WTC11 (cell line): ENCODE data around the gene KRTAP4-7. TPM values are rescaled to one million over a fixed set of nuclear protein-coding genes. Genes with fewer than 3 reads are reported as not detected.

Source experiments
- ATAC-seq: fragments of 200-7000 bp; cut with Tn5 transposase; 2 replicates; pipeline ENCODE4 v1.10.0; 2021; ENCODE audit warnings: mild to moderate bottlenecking, moderate library complexity
- CTCF ChIA-PET: fragments of 300-600 bp; sonication (Branson Sonifier 250); formaldehyde crosslinking; loops from one replicate; lab custom pipeline; 2021; ENCODE audit warnings: antibody characterized with exemption; lab: Charles Lee
- POLR2A ChIA-PET: fragments of 350-600 bp; sonication (Branson Sonifier 250); formaldehyde crosslinking; loops from one replicate; lab custom pipeline; 2021; ENCODE audit warnings: antibody characterized with exemption; lab: Charles Lee
- DNase-seq: peaks from one replicate; pipeline ENCODE4 v3.0.0; 2021; ENCODE audit warnings: low spot score
- H3K27ac Mint-ChIP-seq: 2 replicates; pipeline ENCODE4 v1.8.0; 2021; ENCODE audit warnings: mixed read lengths
- H3K27me3 Mint-ChIP-seq: 2 replicates; pipeline ENCODE4 v1.8.0; 2021; ENCODE audit warnings: low read depth, mild to moderate bottlenecking, moderate library complexity, mixed read lengths
- H3K36me3 Mint-ChIP-seq: 2 replicates; pipeline ENCODE4 v1.8.0; 2021; ENCODE audit warnings: mixed read lengths
- H3K4me1 Mint-ChIP-seq: 2 replicates; pipeline ENCODE4 v1.8.0; 2022; ENCODE audit warnings: mixed read lengths
- H3K4me3 Mint-ChIP-seq: 2 replicates; pipeline ENCODE4 v1.8.0; 2021; ENCODE audit warnings: mild to moderate bottlenecking, moderate library complexity, mixed read lengths
- H3K9me3 Mint-ChIP-seq: 2 replicates; pipeline ENCODE4 v1.8.0; 2021; ENCODE audit warnings: mixed read lengths
- CBFB ChIP-seq: sonication (generic); formaldehyde crosslinking; IDR thresholded peaks from 2 replicates; pipeline ENCODE4 v1.8.1; 2022; ENCODE audit warnings: mild to moderate bottlenecking, low read depth, missing genetic modification reagents
- CREB1 ChIP-seq: sonication (generic); formaldehyde crosslinking; IDR thresholded peaks from 2 replicates; pipeline ENCODE4 v1.8.0; 2023; ENCODE audit warnings: mild to moderate bottlenecking, missing genetic modification reagents
- CREM ChIP-seq: sonication (generic); formaldehyde crosslinking; IDR thresholded peaks from 2 replicates; pipeline ENCODE4 v1.8.1; 2022; ENCODE audit warnings: mild to moderate bottlenecking, missing genetic modification reagents, moderate library complexity
- ESRRA ChIP-seq: sonication (generic); formaldehyde crosslinking; IDR thresholded peaks from 2 replicates; pipeline ENCODE4 v1.8.1; 2022; ENCODE audit warnings: mild to moderate bottlenecking, missing genetic modification reagents, borderline replicate concordance
- ETV6 ChIP-seq: sonication (generic); formaldehyde crosslinking; IDR thresholded peaks from 2 replicates; pipeline ENCODE4 v1.8.1; 2022; ENCODE audit warnings: mild to moderate bottlenecking, missing genetic modification reagents
- FOXJ3 ChIP-seq: sonication (generic); formaldehyde crosslinking; IDR thresholded peaks from 2 replicates; pipeline ENCODE4 v1.9.0; 2021; ENCODE audit warnings: missing genetic modification reagents, mild to moderate bottlenecking, borderline replicate concordance
- GABPB1 ChIP-seq: sonication (generic); formaldehyde crosslinking; IDR thresholded peaks from 2 replicates; pipeline ENCODE4 v1.8.1; 2023; ENCODE audit warnings: mild to moderate bottlenecking, missing genetic modification reagents
- GRHL2 ChIP-seq: fragments of 250-450 bp; sonication (Bioruptor Pico); IDR thresholded peaks from 2 replicates; pipeline ENCODE4 v1.8.0; 2022; ENCODE audit warnings: mild to moderate bottlenecking, moderate library complexity; ENCODE audit not compliant: insufficient replicate concordance, severe bottlenecking
- HMGA2 ChIP-seq: fragments of 250-450 bp; sonication (Bioruptor Pico); IDR thresholded peaks from 2 replicates; pipeline ENCODE4 v1.4.0; 2021; ENCODE audit warnings: mild to moderate bottlenecking, moderate library complexity
- NFYB ChIP-seq: sonication (generic); formaldehyde crosslinking; conservative IDR thresholded peaks from 2 replicates; pipeline ENCODE4 v1.8.0; 2022; ENCODE audit warnings: low read depth, missing genetic modification reagents
- NR2C2 ChIP-seq: sonication (generic); formaldehyde crosslinking; IDR thresholded peaks from 2 replicates; pipeline ENCODE4 v1.8.0; 2022; ENCODE audit warnings: mild to moderate bottlenecking, missing genetic modification reagents
- OVOL2 ChIP-seq: fragments of 250-450 bp; sonication (Bioruptor Pico); IDR thresholded peaks from 2 replicates; pipeline ENCODE4 v1.9.0; 2021; ENCODE audit warnings: mild to moderate bottlenecking, borderline replicate concordance
- SMAD3 ChIP-seq: sonication (generic); formaldehyde crosslinking; IDR thresholded peaks from 2 replicates; pipeline ENCODE4 v1.8.0; 2022; ENCODE audit warnings: missing genetic modification reagents, mild to moderate bottlenecking, borderline replicate concordance
- SOX15 ChIP-seq: fragments of 250-450 bp; sonication (Bioruptor Pico); IDR thresholded peaks from 2 replicates; pipeline ENCODE4 v1.9.0; 2021; ENCODE audit warnings: mild to moderate bottlenecking
- TCF7 ChIP-seq: sonication (generic); formaldehyde crosslinking; IDR thresholded peaks from 2 replicates; pipeline ENCODE4 v1.8.0; 2022; ENCODE audit warnings: mild to moderate bottlenecking, low read depth, missing genetic modification reagents, moderate library complexity
- TEAD4 ChIP-seq: sonication (generic); formaldehyde crosslinking; IDR thresholded peaks from 2 replicates; pipeline ENCODE4 v1.8.0; 2022; ENCODE audit warnings: mild to moderate bottlenecking, missing genetic modification reagents
- TP53 ChIP-seq: sonication (generic); formaldehyde crosslinking; IDR thresholded peaks from 2 replicates; pipeline ENCODE4 v1.8.1; 2023; ENCODE audit warnings: mild to moderate bottlenecking, missing genetic modification reagents
- ZBTB21 ChIP-seq: sonication (generic); formaldehyde crosslinking; IDR thresholded peaks from 2 replicates; pipeline ENCODE4 v1.8.1; 2023; ENCODE audit warnings: mild to moderate bottlenecking, missing genetic modification reagents, borderline replicate concordance
- ZNF138 ChIP-seq: sonication (generic); formaldehyde crosslinking; conservative IDR thresholded peaks from 2 replicates; pipeline ENCODE4 v1.8.1; 2022; ENCODE audit warnings: mild to moderate bottlenecking, moderate library complexity, missing genetic modification reagents
- ZNF396 ChIP-seq: fragments of 250-450 bp; sonication (Bioruptor Pico); IDR thresholded peaks from 2 replicates; pipeline ENCODE4 v1.8.0; 2021; ENCODE audit warnings: mild to moderate bottlenecking, moderate library complexity, borderline replicate concordance
- total RNA-seq: library from RNA; stranded (reverse); gene quantifications from 3 replicates; pipeline ENCODE4 v1.2.3, GENCODE V29; 2021
- TF ChIP-seq, protein P1 (sequence below): sonication (generic); formaldehyde crosslinking; IDR thresholded peaks from 2 replicates; pipeline ENCODE4 v1.8.1; 2022; ENCODE audit warnings: mild to moderate bottlenecking, missing genetic modification reagents, moderate library complexity, borderline replicate concordance
- TF ChIP-seq, protein P2 (sequence below): fragments of 250-450 bp; sonication (Bioruptor Pico); IDR thresholded peaks from 2 replicates; pipeline ENCODE4 v1.9.0; 2021; ENCODE audit warnings: mild to moderate bottlenecking
- TF ChIP-seq, protein P3 (sequence below): sonication (generic); formaldehyde crosslinking; IDR thresholded peaks from 2 replicates; pipeline ENCODE4 v1.8.0; 2022; ENCODE audit warnings: mild to moderate bottlenecking, missing genetic modification reagents
- TF ChIP-seq, protein P4 (sequence below): sonication (generic); formaldehyde crosslinking; IDR thresholded peaks from 2 replicates; pipeline ENCODE4 v1.8.1; 2023; ENCODE audit warnings: mild to moderate bottlenecking, missing genetic modification reagents
- TF ChIP-seq, protein P5 (sequence below): fragments of 250-450 bp; sonication (Bioruptor Pico); IDR thresholded peaks from 2 replicates; pipeline ENCODE4 v1.9.0; 2021; ENCODE audit warnings: mild to moderate bottlenecking, borderline replicate concordance
- TF ChIP-seq, protein P6 (sequence below): fragments of 200-600 bp; IDR thresholded peaks from 2 replicates; pipeline ENCODE4 v1.8.0; 2022; ENCODE audit warnings: antibody characterized with exemption

The KRTAP4-7 gene
- total RNA-seq, 1 experiment from 2014 or later, result not detected

DNA sequence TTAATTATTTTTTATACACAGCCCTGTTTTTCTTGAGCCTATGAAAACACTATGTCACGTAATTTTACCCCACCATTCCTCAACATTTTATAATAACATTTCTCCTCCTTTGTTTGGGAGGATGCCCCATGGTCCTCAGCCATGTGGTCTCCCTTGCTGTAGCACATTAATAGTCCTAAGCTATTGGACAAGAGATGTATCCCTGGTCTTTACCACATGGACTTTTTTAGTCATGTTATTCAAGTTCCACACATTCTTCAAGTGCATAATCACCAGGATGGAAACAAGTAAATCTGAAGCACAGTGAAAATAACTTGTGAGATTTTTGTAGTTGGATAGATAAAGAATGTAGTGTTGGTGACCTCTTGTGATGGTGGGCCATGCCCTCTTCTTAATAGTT lies 22.0 kb upstream of the KRTAP4-7 start:
- peaks cover 4% of the 10 kb centered on the region; the same call in 1 of the 2 replicates for H3K36me3 Mint-ChIP-seq
- no peak overlapping the region for H3K4me3 Mint-ChIP-seq
- ChIA-PET POLR2A (no interaction called here), CTCF (no interaction called here)
- ATAC-seq (no peak), DNase-seq (no peak)
- H3K9me3 Mint-ChIP-seq, result peaks cover 8% of the 10 kb centered on the region
- H3K4me1 Mint-ChIP-seq, result peaks cover 17% of the 10 kb centered on the region
- no peak overlapping the region for H3K27ac Mint-ChIP-seq
- no peak for TF ChIP-seq HMGA2 (CRISPR knock-in tag)
- TF ChIP-seq OVOL2, result no peak
- TF ChIP-seq, protein P1, sequence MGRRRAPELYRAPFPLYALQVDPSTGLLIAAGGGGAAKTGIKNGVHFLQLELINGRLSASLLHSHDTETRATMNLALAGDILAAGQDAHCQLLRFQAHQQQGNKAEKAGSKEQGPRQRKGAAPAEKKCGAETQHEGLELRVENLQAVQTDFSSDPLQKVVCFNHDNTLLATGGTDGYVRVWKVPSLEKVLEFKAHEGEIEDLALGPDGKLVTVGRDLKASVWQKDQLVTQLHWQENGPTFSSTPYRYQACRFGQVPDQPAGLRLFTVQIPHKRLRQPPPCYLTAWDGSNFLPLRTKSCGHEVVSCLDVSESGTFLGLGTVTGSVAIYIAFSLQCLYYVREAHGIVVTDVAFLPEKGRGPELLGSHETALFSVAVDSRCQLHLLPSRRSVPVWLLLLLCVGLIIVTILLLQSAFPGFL (CRISPR knock-in tag), result no peak
- TF ChIP-seq SMAD3 (CRISPR knock-in tag), result no peak
- no peak for TF ChIP-seq CBFB
- TF ChIP-seq SOX15 (CRISPR knock-in tag), result no peak
- no peak for TF ChIP-seq GRHL2
- TF ChIP-seq ZNF138, result no peak
- no peak for TF ChIP-seq TCF7 (CRISPR knock-in tag)
- no peak for TF ChIP-seq NR2C2 (CRISPR knock-in tag)
- TF ChIP-seq TEAD4 (CRISPR knock-in tag), result no peak
- no peak for TF ChIP-seq ESRRA
- TF ChIP-seq ETV6 (CRISPR knock-in tag), result no peak
- TF ChIP-seq, protein P2, sequence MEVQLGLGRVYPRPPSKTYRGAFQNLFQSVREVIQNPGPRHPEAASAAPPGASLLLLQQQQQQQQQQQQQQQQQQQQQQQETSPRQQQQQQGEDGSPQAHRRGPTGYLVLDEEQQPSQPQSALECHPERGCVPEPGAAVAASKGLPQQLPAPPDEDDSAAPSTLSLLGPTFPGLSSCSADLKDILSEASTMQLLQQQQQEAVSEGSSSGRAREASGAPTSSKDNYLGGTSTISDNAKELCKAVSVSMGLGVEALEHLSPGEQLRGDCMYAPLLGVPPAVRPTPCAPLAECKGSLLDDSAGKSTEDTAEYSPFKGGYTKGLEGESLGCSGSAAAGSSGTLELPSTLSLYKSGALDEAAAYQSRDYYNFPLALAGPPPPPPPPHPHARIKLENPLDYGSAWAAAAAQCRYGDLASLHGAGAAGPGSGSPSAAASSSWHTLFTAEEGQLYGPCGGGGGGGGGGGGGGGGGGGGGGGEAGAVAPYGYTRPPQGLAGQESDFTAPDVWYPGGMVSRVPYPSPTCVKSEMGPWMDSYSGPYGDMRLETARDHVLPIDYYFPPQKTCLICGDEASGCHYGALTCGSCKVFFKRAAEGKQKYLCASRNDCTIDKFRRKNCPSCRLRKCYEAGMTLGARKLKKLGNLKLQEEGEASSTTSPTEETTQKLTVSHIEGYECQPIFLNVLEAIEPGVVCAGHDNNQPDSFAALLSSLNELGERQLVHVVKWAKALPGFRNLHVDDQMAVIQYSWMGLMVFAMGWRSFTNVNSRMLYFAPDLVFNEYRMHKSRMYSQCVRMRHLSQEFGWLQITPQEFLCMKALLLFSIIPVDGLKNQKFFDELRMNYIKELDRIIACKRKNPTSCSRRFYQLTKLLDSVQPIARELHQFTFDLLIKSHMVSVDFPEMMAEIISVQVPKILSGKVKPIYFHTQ (CRISPR knock-in tag), result no peak
- TF ChIP-seq, protein P3, sequence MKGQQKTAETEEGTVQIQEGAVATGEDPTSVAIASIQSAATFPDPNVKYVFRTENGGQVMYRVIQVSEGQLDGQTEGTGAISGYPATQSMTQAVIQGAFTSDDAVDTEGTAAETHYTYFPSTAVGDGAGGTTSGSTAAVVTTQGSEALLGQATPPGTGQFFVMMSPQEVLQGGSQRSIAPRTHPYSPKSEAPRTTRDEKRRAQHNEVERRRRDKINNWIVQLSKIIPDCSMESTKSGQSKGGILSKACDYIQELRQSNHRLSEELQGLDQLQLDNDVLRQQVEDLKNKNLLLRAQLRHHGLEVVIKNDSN, result no peak
- TF ChIP-seq, protein P4, sequence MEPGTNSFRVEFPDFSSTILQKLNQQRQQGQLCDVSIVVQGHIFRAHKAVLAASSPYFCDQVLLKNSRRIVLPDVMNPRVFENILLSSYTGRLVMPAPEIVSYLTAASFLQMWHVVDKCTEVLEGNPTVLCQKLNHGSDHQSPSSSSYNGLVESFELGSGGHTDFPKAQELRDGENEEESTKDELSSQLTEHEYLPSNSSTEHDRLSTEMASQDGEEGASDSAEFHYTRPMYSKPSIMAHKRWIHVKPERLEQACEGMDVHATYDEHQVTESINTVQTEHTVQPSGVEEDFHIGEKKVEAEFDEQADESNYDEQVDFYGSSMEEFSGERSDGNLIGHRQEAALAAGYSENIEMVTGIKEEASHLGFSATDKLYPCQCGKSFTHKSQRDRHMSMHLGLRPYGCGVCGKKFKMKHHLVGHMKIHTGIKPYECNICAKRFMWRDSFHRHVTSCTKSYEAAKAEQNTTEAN (CRISPR knock-in tag), result no peak
- no peak for TF ChIP-seq FOXJ3 (CRISPR knock-in tag)
- TF ChIP-seq CREB1 (CRISPR knock-in tag), result no peak
- TF ChIP-seq ZNF396 (CRISPR knock-in tag), result no peak
- no peaks in the 10 kb centered on the region for H3K27me3 Mint-ChIP-seq

DNA sequence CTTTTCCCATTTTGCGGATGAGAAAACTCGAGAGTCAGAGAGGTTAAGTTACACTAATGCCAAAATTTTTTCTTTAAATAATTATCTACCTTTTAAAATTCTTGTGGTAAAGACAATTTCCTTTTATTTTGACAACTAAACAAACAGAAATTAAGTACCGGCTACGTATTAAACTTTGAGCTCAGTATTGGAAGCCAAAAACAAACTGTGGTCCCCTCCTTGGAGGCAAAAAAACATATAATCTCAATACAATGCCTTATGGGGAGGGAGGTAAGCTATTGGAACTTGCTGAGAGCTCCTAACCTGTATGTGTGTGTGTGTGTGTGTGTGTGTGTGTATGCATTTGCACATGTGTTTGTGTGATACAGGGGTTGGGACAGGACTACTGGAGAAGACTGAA lies 20.5 kb upstream of the KRTAP4-7 start:
- H3K4me1 Mint-ChIP-seq, result peaks cover 17% of the 10 kb centered on the region
- ChIA-PET POLR2A (no interaction called here), CTCF (no interaction called here)
- no peak overlapping the region for H3K27ac Mint-ChIP-seq
- H3K4me3 Mint-ChIP-seq, result no peak overlapping the region
- no peak for ATAC-seq
- no peaks in the 10 kb centered on the region for H3K36me3 Mint-ChIP-seq
- H3K9me3 Mint-ChIP-seq, result no peaks in the 10 kb centered on the region
- H3K27me3 Mint-ChIP-seq, result no peaks in the 10 kb centered on the region
- DNase-seq, result no peak
- TF ChIP-seq, protein P5, sequence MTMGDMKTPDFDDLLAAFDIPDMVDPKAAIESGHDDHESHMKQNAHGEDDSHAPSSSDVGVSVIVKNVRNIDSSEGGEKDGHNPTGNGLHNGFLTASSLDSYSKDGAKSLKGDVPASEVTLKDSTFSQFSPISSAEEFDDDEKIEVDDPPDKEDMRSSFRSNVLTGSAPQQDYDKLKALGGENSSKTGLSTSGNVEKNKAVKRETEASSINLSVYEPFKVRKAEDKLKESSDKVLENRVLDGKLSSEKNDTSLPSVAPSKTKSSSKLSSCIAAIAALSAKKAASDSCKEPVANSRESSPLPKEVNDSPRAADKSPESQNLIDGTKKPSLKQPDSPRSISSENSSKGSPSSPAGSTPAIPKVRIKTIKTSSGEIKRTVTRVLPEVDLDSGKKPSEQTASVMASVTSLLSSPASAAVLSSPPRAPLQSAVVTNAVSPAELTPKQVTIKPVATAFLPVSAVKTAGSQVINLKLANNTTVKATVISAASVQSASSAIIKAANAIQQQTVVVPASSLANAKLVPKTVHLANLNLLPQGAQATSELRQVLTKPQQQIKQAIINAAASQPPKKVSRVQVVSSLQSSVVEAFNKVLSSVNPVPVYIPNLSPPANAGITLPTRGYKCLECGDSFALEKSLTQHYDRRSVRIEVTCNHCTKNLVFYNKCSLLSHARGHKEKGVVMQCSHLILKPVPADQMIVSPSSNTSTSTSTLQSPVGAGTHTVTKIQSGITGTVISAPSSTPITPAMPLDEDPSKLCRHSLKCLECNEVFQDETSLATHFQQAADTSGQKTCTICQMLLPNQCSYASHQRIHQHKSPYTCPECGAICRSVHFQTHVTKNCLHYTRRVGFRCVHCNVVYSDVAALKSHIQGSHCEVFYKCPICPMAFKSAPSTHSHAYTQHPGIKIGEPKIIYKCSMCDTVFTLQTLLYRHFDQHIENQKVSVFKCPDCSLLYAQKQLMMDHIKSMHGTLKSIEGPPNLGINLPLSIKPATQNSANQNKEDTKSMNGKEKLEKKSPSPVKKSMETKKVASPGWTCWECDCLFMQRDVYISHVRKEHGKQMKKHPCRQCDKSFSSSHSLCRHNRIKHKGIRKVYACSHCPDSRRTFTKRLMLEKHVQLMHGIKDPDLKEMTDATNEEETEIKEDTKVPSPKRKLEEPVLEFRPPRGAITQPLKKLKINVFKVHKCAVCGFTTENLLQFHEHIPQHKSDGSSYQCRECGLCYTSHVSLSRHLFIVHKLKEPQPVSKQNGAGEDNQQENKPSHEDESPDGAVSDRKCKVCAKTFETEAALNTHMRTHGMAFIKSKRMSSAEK (CRISPR knock-in tag), result no peak
- no peak for TF ChIP-seq CREM (CRISPR knock-in tag)
- TF ChIP-seq, protein P6, sequence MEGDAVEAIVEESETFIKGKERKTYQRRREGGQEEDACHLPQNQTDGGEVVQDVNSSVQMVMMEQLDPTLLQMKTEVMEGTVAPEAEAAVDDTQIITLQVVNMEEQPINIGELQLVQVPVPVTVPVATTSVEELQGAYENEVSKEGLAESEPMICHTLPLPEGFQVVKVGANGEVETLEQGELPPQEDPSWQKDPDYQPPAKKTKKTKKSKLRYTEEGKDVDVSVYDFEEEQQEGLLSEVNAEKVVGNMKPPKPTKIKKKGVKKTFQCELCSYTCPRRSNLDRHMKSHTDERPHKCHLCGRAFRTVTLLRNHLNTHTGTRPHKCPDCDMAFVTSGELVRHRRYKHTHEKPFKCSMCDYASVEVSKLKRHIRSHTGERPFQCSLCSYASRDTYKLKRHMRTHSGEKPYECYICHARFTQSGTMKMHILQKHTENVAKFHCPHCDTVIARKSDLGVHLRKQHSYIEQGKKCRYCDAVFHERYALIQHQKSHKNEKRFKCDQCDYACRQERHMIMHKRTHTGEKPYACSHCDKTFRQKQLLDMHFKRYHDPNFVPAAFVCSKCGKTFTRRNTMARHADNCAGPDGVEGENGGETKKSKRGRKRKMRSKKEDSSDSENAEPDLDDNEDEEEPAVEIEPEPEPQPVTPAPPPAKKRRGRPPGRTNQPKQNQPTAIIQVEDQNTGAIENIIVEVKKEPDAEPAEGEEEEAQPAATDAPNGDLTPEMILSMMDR, result no peak
- TF ChIP-seq NFYB (CRISPR knock-in tag), result no peak
- TF ChIP-seq GABPB1 (CRISPR knock-in tag), result no peak
- no peak for TF ChIP-seq HMGA2 (CRISPR knock-in tag)
- TF ChIP-seq TP53 (CRISPR knock-in tag), result no peak
- no peak for TF ChIP-seq ZBTB21 (CRISPR knock-in tag)
